PC-9 (cell line): ENCODE data around the gene JUNB. TPM values are rescaled to one million over a fixed set of nuclear protein-coding genes. Genes with fewer than 3 reads are reported as not detected.

ENCODE experiments used
- BruUV-seq: library from RNA; stranded (reverse); fragments of 400-500 nt; replicated peaks from 2 replicates; lab custom pipeline; 2021; lab: Mats Ljungman, UMichigan
- CTCF ChIA-PET: fragments of 300-600 bp; sonication (Branson Sonifier 250); formaldehyde crosslinking; loops from one replicate; lab custom pipeline; 2022; ENCODE audit warnings: antibody characterized with exemption; lab: Charles Lee
- POLR2A ChIA-PET: fragments of 300-600 bp; sonication (Branson Sonifier 250); formaldehyde crosslinking; loops from one replicate; lab custom pipeline; 2022; ENCODE audit warnings: antibody characterized with exemption; ENCODE audit not compliant: unreplicated experiment; lab: Charles Lee
- DNase-seq, 2 experiments: peaks; one replicate each; pipeline versions ENCODE4 v3.0.0 to v3.0.0-alpha.2; 2015 to 2022; ENCODE audit warnings: mixed read lengths in 1 of 2
- H2AFZ ChIP-seq: fragments of 200-600 bp; sonication (generic); 2 replicates; pipeline ENCODE4 v1.8.1; 2017; ENCODE audit warnings: antibody characterized with exemption
- H3F3A ChIP-seq: fragments of 200-600 bp; sonication (generic); 2 replicates; pipeline ENCODE4 v1.8.1; 2017; ENCODE audit warnings: antibody characterized with exemption, mild to moderate bottlenecking, low read depth; ENCODE audit not compliant: insufficient read depth
- H3K27ac ChIP-seq: fragments of 200-600 bp; sonication (generic); 2 replicates; pipeline ENCODE4 v1.6.1; 2016; ENCODE audit warnings: mixed run types
- H3K27me3 ChIP-seq: fragments of 200-600 bp; sonication (generic); 2 replicates; pipeline ENCODE4 v1.6.1; 2016; ENCODE audit warnings: low read depth, mixed run types; ENCODE audit not compliant: insufficient read depth
- H3K36me3 ChIP-seq: fragments of 200-600 bp; sonication (generic); 2 replicates; pipeline ENCODE4 v1.6.1; 2016; ENCODE audit warnings: low read depth, mixed run types
- H3K4me1 ChIP-seq: fragments of 200-600 bp; sonication (generic); replicated peaks from 2 replicates; pipeline ENCODE4 v1.6.1; 2016; ENCODE audit warnings: mixed run types; ENCODE audit not compliant: insufficient read depth
- H3K4me2 ChIP-seq: fragments of 200-600 bp; sonication (generic); 2 replicates; pipeline ENCODE4 v1.6.1; 2017; ENCODE audit warnings: mixed run types
- H3K4me3 ChIP-seq: fragments of 200-600 bp; sonication (generic); 2 replicates; pipeline ENCODE4 v1.6.1; 2016; ENCODE audit warnings: mixed run types
- H3K79me2 ChIP-seq: fragments of 200-600 bp; sonication (generic); 2 replicates; pipeline ENCODE4 v1.6.1; 2017; ENCODE audit warnings: low read depth, mixed run types
- H3K9me2 ChIP-seq: fragments of 200-600 bp; sonication (generic); 2 replicates; pipeline ENCODE4 v1.8.1; 2017; ENCODE audit warnings: mild to moderate bottlenecking; ENCODE audit not compliant: insufficient read depth
- H3K9me3 ChIP-seq: fragments of 200-600 bp; sonication (generic); 2 replicates; pipeline ENCODE4 v1.8.1; 2016; ENCODE audit warnings: low read depth; ENCODE audit not compliant: insufficient read depth
- H4K20me1 ChIP-seq: fragments of 200-600 bp; sonication (generic); 2 replicates; pipeline ENCODE4 v1.8.1; 2017; ENCODE audit not compliant: insufficient read depth
- EZH2 ChIP-seq: fragments of 200-600 bp; sonication (generic); IDR thresholded peaks from 2 replicates; pipeline ENCODE4 v1.8.0; 2017; ENCODE audit warnings: antibody characterized with exemption, low read depth
- intact Hi-C: fragments of 100-400 bp; cut with micrococcal nuclease; formaldehyde crosslinking; loops from one replicate; pipeline ENCODE4 v1.10.0; 2022; ENCODE audit not compliant: unreplicated experiment
- total RNA-seq: library from RNA; stranded (reverse); gene quantifications from 2 replicates; pipeline ENCODE4 v1.2.3, GENCODE V29; 2021
- TF ChIP-seq, protein P1 (sequence below): fragments of 200-600 bp; sonication (generic); conservative IDR thresholded peaks from 2 replicates; pipeline ENCODE4 v1.6.1; 2017; ENCODE audit warnings: mixed run types, antibody characterized with exemption, mild to moderate bottlenecking, moderate library complexity

The JUNB gene
- total RNA-seq, 1 experiment from 2014 or later: 70.7 TPM

- H3K36me3 ChIP-seq: no peaks in the 10 kb centered on the region
- H3K9me2 ChIP-seq: no peaks in the 10 kb centered on the region
- peaks cover 56% of the 10 kb centered on the region for H3K4me1 ChIP-seq
- TF ChIP-seq, protein P1, sequence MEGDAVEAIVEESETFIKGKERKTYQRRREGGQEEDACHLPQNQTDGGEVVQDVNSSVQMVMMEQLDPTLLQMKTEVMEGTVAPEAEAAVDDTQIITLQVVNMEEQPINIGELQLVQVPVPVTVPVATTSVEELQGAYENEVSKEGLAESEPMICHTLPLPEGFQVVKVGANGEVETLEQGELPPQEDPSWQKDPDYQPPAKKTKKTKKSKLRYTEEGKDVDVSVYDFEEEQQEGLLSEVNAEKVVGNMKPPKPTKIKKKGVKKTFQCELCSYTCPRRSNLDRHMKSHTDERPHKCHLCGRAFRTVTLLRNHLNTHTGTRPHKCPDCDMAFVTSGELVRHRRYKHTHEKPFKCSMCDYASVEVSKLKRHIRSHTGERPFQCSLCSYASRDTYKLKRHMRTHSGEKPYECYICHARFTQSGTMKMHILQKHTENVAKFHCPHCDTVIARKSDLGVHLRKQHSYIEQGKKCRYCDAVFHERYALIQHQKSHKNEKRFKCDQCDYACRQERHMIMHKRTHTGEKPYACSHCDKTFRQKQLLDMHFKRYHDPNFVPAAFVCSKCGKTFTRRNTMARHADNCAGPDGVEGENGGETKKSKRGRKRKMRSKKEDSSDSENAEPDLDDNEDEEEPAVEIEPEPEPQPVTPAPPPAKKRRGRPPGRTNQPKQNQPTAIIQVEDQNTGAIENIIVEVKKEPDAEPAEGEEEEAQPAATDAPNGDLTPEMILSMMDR: no peak
- no peak for TF ChIP-seq EZH2
- DNase-seq: peak; percentile 25 to 33
- ChIA-PET POLR2A (interaction anchor here (1.7 to 2.5 kb wide), 2 partner anchors 9 to 13 kb away, joined by 18 to 59 read pairs; partner anchors contain the start of gene JUNB), CTCF (interaction anchor here (1.5 to 2.2 kb wide), 2 partner anchors 13 to 22 kb away, joined by 3 to 11 read pairs; partner anchors contain the start of gene JUNB)
- peak overlapping the region; percentile 59 for H3K4me3 ChIP-seq
- H3F3A ChIP-seq: peaks cover 65% of the 10 kb centered on the region
- no peaks in the 10 kb centered on the region for H4K20me1 ChIP-seq
- H3K4me2 ChIP-seq: peak overlapping the region; percentile 78
- H3K27me3 ChIP-seq: no peaks in the 10 kb centered on the region
- intact Hi-C loops: loop anchor here (5.0 kb wide), 1 partner anchor 373 kb away; the partner anchor contains the start of genes IER2 and STX10
- no TSS peak for BruUV-seq
- peaks cover 34% of the 10 kb centered on the region for H3K79me2 ChIP-seq
- peak overlapping the region; percentile 51 for H3K27ac ChIP-seq
- no peak overlapping the region for H2AFZ ChIP-seq
- H3K9me3 ChIP-seq: no peaks in the 10 kb centered on the region
These were observed 11.9 kb upstream of the JUNB start for GRCh38 chr19:12779162-12779993.

DNA sequence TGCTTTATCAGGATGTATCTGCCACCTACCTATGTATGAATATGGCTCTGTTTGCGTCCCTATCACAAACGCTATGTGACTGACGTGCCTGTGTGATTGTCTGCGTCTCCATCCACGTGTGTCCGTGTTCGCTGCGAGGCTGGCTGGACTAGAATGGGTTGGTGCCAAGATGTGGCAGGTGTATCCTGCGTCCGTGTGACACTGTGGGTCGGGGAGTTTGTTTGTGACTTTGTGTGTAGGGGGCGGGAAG is 9.2 kb upstream of the JUNB start:
- H3K9me2 ChIP-seq: no peaks in the 10 kb centered on the region
- intact Hi-C loops: loop anchor here (10.0 kb wide), 1 partner anchor 1063 kb away; no protein-coding TSS in a partner anchor
- peak overlapping the region; percentile 86 for H3K27ac ChIP-seq
- H3K4me3 ChIP-seq: peak overlapping the region; percentile 65
- no peak for DNase-seq
- H3K36me3 ChIP-seq: no peaks in the 10 kb centered on the region
- H3K27me3 ChIP-seq: no peaks in the 10 kb centered on the region
- H3K4me1 ChIP-seq: peaks cover 75% of the 10 kb centered on the region
- no TSS peak for BruUV-seq
- peak overlapping the region; percentile 37 for H2AFZ ChIP-seq
- ChIA-PET POLR2A (interaction anchor here (0.9 to 1.5 kb wide), 2 partner anchors 10 to 16 kb away, joined by 3 to 19 read pairs; partner anchors contain the start of gene JUNB), CTCF (interaction anchor here (0.9 kb wide), 1 partner anchor 11 kb away, joined by 7 read pairs; no protein-coding TSS in a partner anchor)
- peak overlapping the region; percentile 91 for H3K4me2 ChIP-seq
- peaks cover 35% of the 10 kb centered on the region for H3K79me2 ChIP-seq
- H4K20me1 ChIP-seq: no peaks in the 10 kb centered on the region
- no peaks in the 10 kb centered on the region for H3K9me3 ChIP-seq
- TF ChIP-seq, protein P1: no peak
- no peak for TF ChIP-seq EZH2
- peaks cover 77% of the 10 kb centered on the region for H3F3A ChIP-seq

DNA sequence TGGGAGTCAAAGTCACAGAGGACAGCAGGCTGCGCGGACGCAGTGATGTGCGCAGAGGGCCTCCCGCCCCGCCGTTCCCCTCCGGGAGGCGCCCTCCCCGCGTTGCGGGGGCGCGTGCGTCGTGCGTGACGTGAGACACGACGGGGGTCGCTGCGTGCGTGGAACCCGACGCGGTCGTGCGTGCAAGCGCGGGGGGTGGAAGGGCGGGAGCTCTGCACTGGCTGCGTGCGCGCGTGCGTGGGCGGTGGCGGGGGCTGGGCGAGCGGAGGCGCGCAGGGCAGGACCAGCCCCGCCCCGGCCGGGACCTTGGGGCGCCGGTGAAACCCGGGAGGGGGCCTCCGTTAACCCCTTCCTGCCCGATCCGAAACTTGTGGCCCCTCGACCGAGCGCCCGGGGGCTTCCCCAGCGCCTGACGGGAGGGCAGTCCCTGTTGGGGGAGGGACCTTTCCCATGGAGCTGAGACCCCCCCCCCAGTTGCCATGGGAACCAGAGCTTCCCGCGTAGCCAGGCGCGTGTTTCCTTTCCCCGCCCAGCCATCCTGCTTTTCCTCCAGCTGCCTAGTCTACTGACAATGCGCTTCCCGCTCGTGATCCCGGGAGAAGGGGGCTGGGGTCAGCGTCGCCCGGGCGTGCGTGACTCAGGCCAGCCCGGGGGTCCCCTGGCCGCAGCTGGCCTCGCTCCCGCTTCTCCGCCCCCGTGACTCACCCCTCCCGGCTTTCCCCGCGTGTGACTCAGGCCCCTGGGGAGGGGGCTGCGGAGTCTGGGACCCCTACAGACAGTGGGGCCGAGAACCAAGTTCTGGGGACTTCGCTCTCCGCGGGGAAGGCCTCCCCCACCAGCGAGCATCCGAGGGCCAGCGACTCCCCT is 8.6 kb upstream of the JUNB start:
- no peaks in the 10 kb centered on the region for H3K36me3 ChIP-seq
- peak in 1 of 2 experiments; percentile 76 for DNase-seq
- H2AFZ ChIP-seq: peak overlapping the region; percentile 37
- peak overlapping the region; percentile 91 for H3K4me2 ChIP-seq
- no peaks in the 10 kb centered on the region for H4K20me1 ChIP-seq
- H3K79me2 ChIP-seq: peaks cover 41% of the 10 kb centered on the region
- H3K27ac ChIP-seq: peak overlapping the region; percentile 86
- ChIA-PET POLR2A (interaction anchor here (0.9 to 1.5 kb wide), 2 partner anchors 9 to 16 kb away, joined by 3 to 19 read pairs; partner anchors contain the start of gene JUNB), CTCF (interaction anchor here (0.5 to 0.9 kb wide), 3 partner anchors 9 to 39 kb away, joined by 3 to 9 read pairs (median 7); partner anchors contain the start of gene JUNB)
- H3K9me3 ChIP-seq: no peaks in the 10 kb centered on the region
- TF ChIP-seq EZH2: no peak
- TF ChIP-seq, protein P1: no peak; the same call in 1 of the 2 replicates
- H3K4me1 ChIP-seq: peaks cover 76% of the 10 kb centered on the region
- intact Hi-C loops: loop anchor here (10.0 kb wide), 1 partner anchor 1062 kb away; no protein-coding TSS in a partner anchor
- BruUV-seq: no TSS peak
- peak overlapping the region; percentile 65 for H3K4me3 ChIP-seq
- H3K9me2 ChIP-seq: no peaks in the 10 kb centered on the region
- peaks cover 78% of the 10 kb centered on the region for H3F3A ChIP-seq
- no peaks in the 10 kb centered on the region for H3K27me3 ChIP-seq
